Medulla oblongata (tissue), 1 donor: ENCODE measurements around the gene EFEMP2.
A peak's percentile ranks its signal among the peaks of the same experiment; 100 is the strongest.

Experiments used
- DNase-seq: peaks from one replicate; pipeline ENCODE4 v3.0.0-alpha.2; 2015; ENCODE audit errors: extremely low spot score

Gene EFEMP2

DNA sequence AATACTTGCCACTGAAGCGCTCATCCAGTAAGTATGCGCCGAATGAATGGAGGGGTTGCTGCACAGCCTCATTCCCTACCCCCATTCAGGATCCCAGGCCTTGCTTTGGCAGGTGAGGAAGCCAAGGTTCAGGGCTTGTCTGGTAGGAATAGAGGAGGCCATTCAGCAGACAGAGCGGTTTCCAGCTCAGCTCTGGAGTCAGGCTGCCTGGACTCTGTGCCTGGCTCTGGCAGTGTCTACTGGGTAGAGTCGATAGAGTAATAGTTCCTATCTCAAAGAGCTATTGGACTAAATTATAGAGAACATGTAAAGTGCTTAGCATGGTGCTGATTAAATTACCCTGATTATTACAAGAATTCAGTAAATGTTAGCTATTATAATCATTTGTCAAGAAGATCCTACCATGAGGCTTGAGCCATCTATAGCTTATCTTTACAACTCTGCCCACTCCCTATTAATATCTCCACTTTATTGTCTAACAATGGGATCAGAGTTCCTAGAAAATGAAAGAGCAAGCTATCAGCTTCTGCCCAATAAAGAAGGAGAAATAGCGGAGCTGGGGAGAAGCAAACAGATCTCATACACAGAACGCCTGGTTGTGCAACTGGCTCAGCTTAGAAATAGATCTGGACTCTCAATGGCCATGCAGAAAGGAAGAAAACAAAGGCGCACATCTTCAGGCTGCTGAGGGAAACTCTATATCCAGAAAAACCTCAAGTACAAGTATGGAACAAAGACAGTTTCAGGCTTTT, 45.4 kb downstream of the EFEMP2 start:
- no peak for DNase-seq

DNA sequence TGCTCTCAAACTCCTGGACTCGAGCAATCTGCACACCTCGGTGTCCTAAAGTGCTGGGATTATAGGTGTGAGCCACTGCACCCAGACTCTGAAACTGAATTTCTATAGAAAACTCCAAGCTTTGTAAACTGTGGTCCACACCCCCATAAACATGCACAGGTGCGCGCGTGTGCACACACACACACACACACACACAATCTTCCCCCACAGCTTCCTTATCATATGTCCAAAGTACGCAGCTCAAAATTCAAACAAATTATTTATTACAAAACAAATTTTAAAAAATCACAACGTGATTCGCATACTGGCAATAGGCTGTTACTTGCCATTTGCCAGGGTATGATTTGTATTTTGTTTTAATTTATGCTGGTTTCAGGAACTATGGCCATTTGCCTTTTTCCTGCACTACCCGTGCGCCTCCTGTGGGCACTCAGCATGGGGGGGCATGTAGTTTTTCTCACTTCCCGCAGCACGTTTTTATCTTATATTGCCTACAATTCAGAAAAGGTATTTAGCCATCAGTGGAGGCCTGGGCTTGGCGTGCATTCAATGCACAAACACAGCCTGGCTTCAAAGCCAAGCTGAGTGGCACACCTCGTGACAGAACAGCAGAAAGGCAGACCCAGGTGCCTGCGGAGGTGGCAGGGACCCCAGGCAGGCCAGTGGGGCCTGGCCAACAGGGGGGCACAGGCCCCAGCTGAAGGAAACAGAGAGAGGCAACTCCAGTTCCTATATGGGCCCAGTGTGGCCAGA, 49.6 kb downstream of the EFEMP2 start:
- DNase-seq, result no peak

DNA sequence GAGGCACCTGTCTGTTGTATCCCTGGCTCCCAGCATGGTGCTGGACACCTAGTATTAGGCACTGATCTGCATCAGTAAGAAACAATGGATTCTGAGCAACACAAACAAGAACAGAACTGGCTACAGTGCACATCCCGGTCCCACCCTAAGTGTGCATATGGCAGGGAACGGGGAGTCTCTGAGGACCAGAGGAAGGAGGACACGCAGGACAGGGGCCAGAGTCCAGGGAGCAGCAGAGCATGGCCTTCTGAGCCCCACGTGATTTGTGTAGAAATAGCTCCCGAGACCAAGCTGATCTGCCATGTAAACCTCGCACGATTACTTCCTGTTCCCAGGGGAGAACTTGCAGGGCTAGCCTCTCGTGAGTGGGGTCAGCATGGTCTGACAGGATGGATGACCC, 51.5 kb downstream of the EFEMP2 start:
- no peak for DNase-seq

DNA sequence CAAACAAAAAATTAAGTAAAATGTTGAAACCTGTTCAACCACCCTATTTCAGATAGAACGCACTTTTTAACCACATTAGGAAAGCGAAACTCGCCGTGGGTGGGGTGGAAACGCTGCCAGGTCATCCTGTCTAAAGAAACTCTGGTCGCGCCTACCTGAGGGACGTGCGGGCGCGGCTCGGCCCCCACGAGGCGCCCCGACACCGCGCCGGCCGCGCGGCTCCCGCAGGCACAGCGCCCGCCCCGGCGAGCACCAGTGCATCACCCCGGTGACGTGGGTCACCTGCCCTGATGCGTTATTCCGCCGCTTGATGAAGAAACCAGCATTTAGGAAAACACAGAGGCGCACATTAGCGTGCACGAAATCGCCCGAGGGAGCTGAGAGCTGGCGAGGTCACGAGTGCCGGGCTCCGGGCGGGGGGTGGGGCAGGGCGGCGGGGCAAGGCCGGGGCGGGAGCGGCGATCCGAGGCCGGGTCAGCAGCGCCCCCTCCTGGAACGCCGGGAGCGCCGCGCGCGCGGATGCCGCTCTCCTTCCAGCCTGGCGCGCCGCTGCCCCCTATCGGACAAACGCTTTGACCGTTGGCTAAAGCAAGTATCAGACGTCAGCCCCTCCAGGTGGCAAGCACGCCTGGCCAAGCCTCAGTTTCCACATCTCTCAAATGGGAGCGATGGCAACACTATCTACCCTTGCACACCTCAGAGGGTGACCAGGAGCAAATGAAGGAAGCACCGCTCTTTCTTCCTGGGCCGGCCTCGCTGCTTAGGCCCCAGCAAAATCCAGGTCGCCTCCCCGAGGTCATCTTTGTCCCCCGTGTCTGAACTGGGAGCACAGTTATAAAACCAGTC, 54.5 kb downstream of the EFEMP2 start:
- DNase-seq, result peak; percentile 95

DNA sequence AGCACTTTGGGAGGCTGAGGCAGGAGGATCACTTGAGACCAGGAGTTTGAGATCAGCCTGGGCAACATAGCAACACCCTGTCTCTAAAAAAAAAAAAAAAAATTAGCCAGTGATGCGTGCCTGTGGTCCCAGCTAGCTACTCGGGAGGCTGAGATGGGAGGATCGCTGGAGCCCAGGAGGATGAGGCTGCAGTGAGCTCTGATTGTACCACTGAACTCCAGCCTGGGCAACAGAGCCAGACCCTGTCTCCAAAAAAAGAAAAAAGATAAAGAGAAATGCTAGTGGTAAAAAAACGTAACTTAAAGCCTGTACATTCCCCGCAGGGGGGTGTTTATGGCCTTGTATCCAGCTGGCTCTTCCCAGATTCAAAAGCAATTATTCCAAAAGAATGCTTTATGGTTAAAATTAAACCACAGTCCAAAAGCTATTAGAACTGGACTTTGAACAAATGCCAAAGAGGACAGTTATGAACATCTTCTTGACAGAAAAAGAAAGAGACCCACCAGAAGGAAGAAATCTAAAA, 55.2 kb downstream of the EFEMP2 start:
- no peak for DNase-seq

DNA sequence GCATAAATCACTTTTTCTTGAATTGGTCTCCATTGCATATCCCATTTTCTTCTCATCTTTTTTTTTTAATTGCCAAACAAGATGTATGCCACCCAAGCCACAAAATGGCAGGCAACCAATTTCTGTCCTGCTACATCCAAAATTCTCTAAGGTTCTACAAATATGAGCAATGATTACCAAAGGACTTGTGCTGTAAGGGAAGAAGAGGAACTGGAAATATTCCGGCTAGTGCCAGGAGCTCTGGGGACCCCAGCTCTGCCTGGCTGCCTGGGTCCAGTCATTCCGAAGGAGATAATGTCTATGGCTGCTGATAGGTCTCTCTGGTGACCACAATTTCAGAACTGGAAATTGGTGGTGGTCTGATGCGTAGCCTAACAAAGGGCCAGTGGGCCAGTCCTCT, 55.9 kb downstream of the EFEMP2 start:
- no peak for DNase-seq
